RWPE1 (cell line): ENCODE results near the gene DSCAM.

ENCODE experiments used
- CTCF ChIA-PET: fragments of 350-600 bp; sonication (Branson Sonifier 250); formaldehyde crosslinking; extraction: SDS; loops from one replicate; lab custom pipeline; 2021; lab: Yijun Ruan, JAX
- POLR2A ChIA-PET: fragments of 400-600 bp; formaldehyde crosslinking; extraction: SDS; loops from one replicate; lab custom pipeline; 2020; ENCODE audit warnings: antibody characterized with exemption; ENCODE audit not compliant: low non-redundant PET; lab: Yijun Ruan, JAX
- DNase-seq: peaks from one replicate; pipeline ENCODE4 v3.0.0; 2012; ENCODE audit warnings: low spot score
- H3K27ac ChIP-seq: fragments of 450-650 bp; 2 replicates; pipeline ENCODE4 v1.5.1; 2017
- CTCF ChIP-seq: fragments of 450-650 bp; conservative IDR thresholded peaks from 2 replicates; pipeline ENCODE4 v1.5.1; 2017; ENCODE audit warnings: low read depth, mild to moderate bottlenecking

The DSCAM gene

GRCh38 chr21:40620386-40621145 lies 226.4 kb downstream of the DSCAM start:
- ChIA-PET POLR2A (no interaction called here), CTCF (interaction anchor here (0.7 kb wide), 1 partner anchor 734 kb away, joined by 5 read pairs; no protein-coding TSS in a partner anchor)
- DNase-seq, result no peak
- TF ChIP-seq CTCF, result no peak
- no peak overlapping the region for H3K27ac ChIP-seq

- no peak for DNase-seq
- no peak overlapping the region for H3K27ac ChIP-seq
- POLR2A ChIA-PET, result no interaction called here
- TF ChIP-seq CTCF, result no peak
- CTCF ChIA-PET, result no interaction called here
Observed at GRCh38 chr21:40618191-40618973, 228.6 kb downstream of the DSCAM start.

GRCh38 chr21:40616377-40616704 lies 230.6 kb downstream of the DSCAM start:
- ChIA-PET CTCF (no interaction called here), POLR2A (no interaction called here)
- no peak overlapping the region for H3K27ac ChIP-seq
- DNase-seq, result no peak
- no peak for TF ChIP-seq CTCF

DNA sequence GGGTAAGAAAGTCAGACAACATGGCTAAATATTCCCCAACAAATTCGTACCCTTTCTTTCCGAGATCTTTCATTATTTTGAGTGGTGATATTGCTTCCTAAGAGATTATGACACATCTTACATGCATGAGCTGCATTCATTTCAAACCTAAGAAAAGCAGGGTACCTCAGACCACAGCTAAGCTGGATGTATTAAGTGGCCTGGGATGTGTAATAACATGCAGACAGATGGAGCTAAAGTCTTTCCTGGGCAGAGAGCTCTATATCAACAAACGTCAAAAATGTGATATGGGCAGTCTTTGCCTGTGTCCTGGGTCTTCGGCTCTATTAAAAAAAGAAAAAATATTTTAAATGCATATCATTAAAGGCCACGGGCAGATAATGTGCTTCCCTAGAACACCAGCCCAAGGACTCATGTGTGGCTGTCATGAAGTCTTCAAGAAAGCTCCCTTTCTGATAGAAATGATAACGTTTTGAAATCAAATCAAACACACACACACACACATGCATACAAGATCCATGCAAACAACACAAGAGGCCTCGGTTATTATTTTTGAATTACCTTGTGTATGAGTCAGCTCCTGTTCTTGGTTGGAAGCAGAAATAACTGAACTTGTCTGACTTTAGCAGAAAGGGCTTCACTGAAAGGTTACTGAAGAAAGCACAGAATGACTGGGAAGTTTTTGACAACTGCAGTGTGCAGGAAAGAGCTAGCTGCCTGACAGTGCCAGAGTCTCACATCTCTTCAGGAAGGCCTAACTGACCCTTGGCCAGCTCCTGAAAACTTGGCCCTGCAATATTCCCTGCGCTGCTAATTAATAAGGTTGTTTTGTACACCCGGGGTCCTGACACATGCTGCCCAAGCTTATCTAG lies 231.2 kb downstream of the DSCAM start:
- no peak for TF ChIP-seq CTCF
- no peak overlapping the region for H3K27ac ChIP-seq
- no peak for DNase-seq
- POLR2A ChIA-PET, result no interaction called here
- CTCF ChIA-PET, result interaction anchor here (0.7 kb wide), 1 partner anchor 307 kb away, joined by 3 read pairs; no protein-coding TSS in a partner anchor

GRCh38 chr21:40613546-40614030 lies 233.4 kb downstream of the DSCAM start:
- TF ChIP-seq CTCF, result no peak
- DNase-seq, result no peak
- ChIA-PET POLR2A (no interaction called here), CTCF (interaction anchor here (0.7 kb wide), 1 partner anchor 214 kb away, joined by 3 read pairs; no protein-coding TSS in a partner anchor)
- H3K27ac ChIP-seq, result no peak overlapping the region

DNA sequence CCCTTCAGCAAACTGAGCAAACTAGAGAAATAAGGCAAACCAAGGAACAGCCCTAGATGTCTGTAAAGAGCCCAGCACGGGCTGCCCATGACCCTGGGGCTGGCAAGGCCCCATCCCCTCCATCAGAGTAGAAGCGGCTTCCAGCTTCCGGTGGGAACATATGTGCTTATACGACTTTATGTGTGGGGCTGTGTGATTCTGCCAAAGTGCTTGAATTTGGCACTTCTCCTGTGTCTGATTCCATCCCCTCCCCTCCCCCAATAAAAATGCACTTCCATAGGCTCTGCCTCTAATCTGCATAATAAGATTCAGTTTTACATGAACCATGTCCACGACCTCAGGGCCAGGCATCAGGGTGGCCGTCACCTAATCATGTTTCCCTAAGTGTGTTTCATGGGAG lies 236.6 kb downstream of the DSCAM start:
- TF ChIP-seq CTCF, result no peak
- ChIA-PET POLR2A (no interaction called here), CTCF (no interaction called here)
- DNase-seq, result no peak
- H3K27ac ChIP-seq, result no peak overlapping the region
